NCI-H2196 treated with DMSO at 0.1 percent for 48 hours (cell line): ENCODE measurements around the gene HIC2.
"Not testable (repeated sequence)": the region's sequence is repeated elsewhere in the genome, so short reads cannot be mapped to it uniquely, and the experiment has no call there.

Experiments used
- DNase-seq: peaks from one replicate; lab custom pipeline; 2025; ENCODE audit not compliant: unreplicated experiment; lab: John Stamatoyannopoulos, UW

Gene HIC2

GRCh38 chr22:21434378-21435233 is 17.4 kb downstream of the HIC2 start:
- not testable (repeated sequence) for DNase-seq

GRCh38 chr22:21435998-21436810 is 19.0 kb downstream of the HIC2 start:
- DNase-seq: not testable (repeated sequence)

- DNase-seq: not testable (repeated sequence)
Observed at GRCh38 chr22:21438013-21438412, 20.8 kb downstream of the HIC2 start.

GRCh38 chr22:21440018-21440636 is 23.0 kb downstream of the HIC2 start:
- DNase-seq: not testable (repeated sequence)

GRCh38 chr22:21440676-21441075 is 23.5 kb downstream of the HIC2 start:
- not testable (repeated sequence) for DNase-seq

GRCh38 chr22:21441170-21441569 is 24.0 kb downstream of the HIC2 start:
- not testable (repeated sequence) for DNase-seq

GRCh38 chr22:21442123-21442522 is 25.0 kb downstream of the HIC2 start:
- DNase-seq: not testable (repeated sequence)

GRCh38 chr22:21442646-21443045 is 25.5 kb downstream of the HIC2 start:
- DNase-seq: not testable (repeated sequence)

- no peak for DNase-seq
Observed at GRCh38 chr22:21443057-21443734, 26.0 kb downstream of the HIC2 start.

GRCh38 chr22:21443735-21444421 is 26.7 kb downstream of the HIC2 start:
- no peak for DNase-seq

- no peak for DNase-seq
Observed at GRCh38 chr22:21444701-21445436, 27.7 kb downstream of the HIC2 start.

GRCh38 chr22:21445437-21446127 is 28.4 kb downstream of the HIC2 start:
- no peak for DNase-seq

GRCh38 chr22:21446128-21446826 is 29.1 kb downstream of the HIC2 start:
- DNase-seq: no peak

- no peak for DNase-seq
Observed at GRCh38 chr22:21446827-21447690, 29.9 kb downstream of the HIC2 start.

- no peak for DNase-seq
Observed at GRCh38 chr22:21447694-21448402, 30.7 kb downstream of the HIC2 start.

- DNase-seq: no peak
Observed at GRCh38 chr22:21448627-21449416, 31.7 kb downstream of the HIC2 start.
